WTC11 (cell line): ENCODE results near the gene GRB10. TPM values are rescaled to one million over a fixed set of nuclear protein-coding genes. Genes with fewer than 3 reads are reported as not detected.

ENCODE experiments used
- ATAC-seq: fragments of 200-7000 bp; cut with Tn5 transposase; 2 replicates; pipeline ENCODE4 v1.10.0; 2021; ENCODE audit warnings: mild to moderate bottlenecking, moderate library complexity
- CTCF ChIA-PET: fragments of 300-600 bp; sonication (Branson Sonifier 250); formaldehyde crosslinking; loops from one replicate; lab custom pipeline; 2021; ENCODE audit warnings: antibody characterized with exemption; lab: Charles Lee
- POLR2A ChIA-PET: fragments of 350-600 bp; sonication (Branson Sonifier 250); formaldehyde crosslinking; loops from one replicate; lab custom pipeline; 2021; ENCODE audit warnings: antibody characterized with exemption; lab: Charles Lee
- DNase-seq: peaks from one replicate; pipeline ENCODE4 v3.0.0; 2021; ENCODE audit warnings: low spot score
- H3K27ac Mint-ChIP-seq: 2 replicates; pipeline ENCODE4 v1.8.0; 2021; ENCODE audit warnings: mixed read lengths
- H3K27me3 Mint-ChIP-seq: 2 replicates; pipeline ENCODE4 v1.8.0; 2021; ENCODE audit warnings: low read depth, mild to moderate bottlenecking, moderate library complexity, mixed read lengths
- H3K36me3 Mint-ChIP-seq: 2 replicates; pipeline ENCODE4 v1.8.0; 2021; ENCODE audit warnings: mixed read lengths
- H3K4me1 Mint-ChIP-seq: 2 replicates; pipeline ENCODE4 v1.8.0; 2022; ENCODE audit warnings: mixed read lengths
- H3K4me3 Mint-ChIP-seq: 2 replicates; pipeline ENCODE4 v1.8.0; 2021; ENCODE audit warnings: mild to moderate bottlenecking, moderate library complexity, mixed read lengths
- H3K9me3 Mint-ChIP-seq: 2 replicates; pipeline ENCODE4 v1.8.0; 2021; ENCODE audit warnings: mixed read lengths
- CBFB ChIP-seq: sonication (generic); formaldehyde crosslinking; IDR thresholded peaks from 2 replicates; pipeline ENCODE4 v1.8.1; 2022; ENCODE audit warnings: mild to moderate bottlenecking, low read depth, missing genetic modification reagents
- ELF4 ChIP-seq: sonication (generic); formaldehyde crosslinking; IDR thresholded peaks from 2 replicates; pipeline ENCODE4 v1.8.1; 2022; ENCODE audit warnings: low read depth, mild to moderate bottlenecking, moderate library complexity, missing genetic modification reagents
- ESRRA ChIP-seq: sonication (generic); formaldehyde crosslinking; IDR thresholded peaks from 2 replicates; pipeline ENCODE4 v1.8.1; 2022; ENCODE audit warnings: mild to moderate bottlenecking, missing genetic modification reagents, borderline replicate concordance
- ETV6 ChIP-seq: sonication (generic); formaldehyde crosslinking; IDR thresholded peaks from 2 replicates; pipeline ENCODE4 v1.8.1; 2022; ENCODE audit warnings: mild to moderate bottlenecking, missing genetic modification reagents
- GABPB1 ChIP-seq: sonication (generic); formaldehyde crosslinking; IDR thresholded peaks from 2 replicates; pipeline ENCODE4 v1.8.1; 2023; ENCODE audit warnings: mild to moderate bottlenecking, missing genetic modification reagents
- GTF2I ChIP-seq: fragments of 250-450 bp; sonication (Bioruptor Pico); conservative IDR thresholded peaks from 2 replicates; pipeline ENCODE4 v1.4.0; 2021; ENCODE audit warnings: mild to moderate bottlenecking
- KAT7 ChIP-seq: sonication (generic); formaldehyde crosslinking; IDR thresholded peaks from 2 replicates; pipeline ENCODE4 v1.8.1; 2023; ENCODE audit warnings: missing genetic modification reagents, mild to moderate bottlenecking, borderline replicate concordance
- ZNF121 ChIP-seq: sonication (generic); formaldehyde crosslinking; IDR thresholded peaks from 2 replicates; pipeline ENCODE4 v1.8.0; 2023; ENCODE audit warnings: missing genetic modification reagents
- ZNF232 ChIP-seq: sonication (generic); formaldehyde crosslinking; IDR thresholded peaks from 2 replicates; pipeline ENCODE4 v1.8.0; 2022; ENCODE audit warnings: mild to moderate bottlenecking, missing genetic modification reagents
- ZNF317 ChIP-seq: sonication (generic); formaldehyde crosslinking; IDR thresholded peaks from 2 replicates; pipeline ENCODE4 v1.8.1; 2023; ENCODE audit warnings: low read depth, mild to moderate bottlenecking, moderate library complexity, missing genetic modification reagents, borderline replicate concordance
- ZNF396 ChIP-seq: fragments of 250-450 bp; sonication (Bioruptor Pico); IDR thresholded peaks from 2 replicates; pipeline ENCODE4 v1.8.0; 2021; ENCODE audit warnings: mild to moderate bottlenecking, moderate library complexity, borderline replicate concordance
- ZNF416 ChIP-seq: fragments of 250-450 bp; sonication (Bioruptor Pico); IDR thresholded peaks from 2 replicates; pipeline ENCODE4 v1.9.0; 2021; ENCODE audit warnings: mild to moderate bottlenecking, inconsistent platforms
- ZNF423 ChIP-seq: fragments of 250-450 bp; sonication (Bioruptor Pico); IDR thresholded peaks from 2 replicates; pipeline ENCODE4 v2.1.2; 2022; ENCODE audit warnings: mild to moderate bottlenecking, moderate library complexity
- total RNA-seq: library from RNA; stranded (reverse); gene quantifications from 3 replicates; pipeline ENCODE4 v1.2.3, GENCODE V29; 2021
- TF ChIP-seq, protein P1 (sequence below): fragments of 250-450 bp; sonication (Bioruptor Pico); IDR thresholded peaks from 2 replicates; pipeline ENCODE4 v2.1.2; 2022; ENCODE audit warnings: mild to moderate bottlenecking, moderate library complexity
- TF ChIP-seq, protein P2 (sequence below): fragments of 250-450 bp; sonication (Bioruptor Pico); conservative IDR thresholded peaks from 2 replicates; pipeline ENCODE4 v1.9.0; 2021; ENCODE audit warnings: mild to moderate bottlenecking
- TF ChIP-seq, protein P3 (sequence below): sonication (generic); formaldehyde crosslinking; IDR thresholded peaks from 2 replicates; pipeline ENCODE4 v1.8.0; 2022; ENCODE audit warnings: mild to moderate bottlenecking, missing genetic modification reagents
- TF ChIP-seq, protein P4 (sequence below): sonication (generic); formaldehyde crosslinking; IDR thresholded peaks from 2 replicates; pipeline ENCODE4 v1.8.1; 2023; ENCODE audit warnings: mild to moderate bottlenecking, missing genetic modification reagents
- TF ChIP-seq, protein P5 (sequence below): sonication (generic); formaldehyde crosslinking; IDR thresholded peaks from 2 replicates; pipeline ENCODE4 v1.8.1; 2022; ENCODE audit warnings: mild to moderate bottlenecking, missing genetic modification reagents, moderate library complexity, borderline replicate concordance
- TF ChIP-seq, protein P6 (sequence below): fragments of 250-450 bp; sonication (Bioruptor Pico); IDR thresholded peaks from 2 replicates; pipeline ENCODE4 v1.9.0; 2021; ENCODE audit warnings: mild to moderate bottlenecking, borderline replicate concordance

Gene GRB10
- total RNA-seq, 1 experiment from 2014 or later, result 103 TPM

DNA sequence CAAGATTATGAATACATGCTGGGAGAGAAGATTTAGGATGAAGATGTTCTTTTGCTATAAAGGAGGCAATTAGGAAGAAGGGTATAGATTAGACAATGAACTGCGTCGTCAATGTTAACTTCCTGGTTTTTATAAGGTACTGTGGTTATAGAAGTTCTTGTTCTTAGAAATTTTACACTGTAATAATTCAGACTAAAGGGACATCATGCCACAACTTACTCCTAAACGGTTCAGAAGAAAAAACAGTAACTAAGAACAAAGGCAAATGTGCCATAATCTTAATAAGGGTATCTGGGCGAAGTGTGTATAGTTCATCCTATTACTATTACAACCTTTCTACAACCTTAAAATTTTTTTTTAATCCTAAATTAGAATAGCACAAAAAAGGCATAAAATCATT, 186.2 kb downstream of the GRB10 start:
- Mint-ChIP-seq H3K9me3 (no peaks in the 10 kb centered on the region), H3K4me3 (no peak overlapping the region), H3K27ac (no peak overlapping the region), H3K27me3 (no peaks in the 10 kb centered on the region), H3K4me1 (no peaks in the 10 kb centered on the region), H3K36me3 (peaks cover 37% of the 10 kb centered on the region)
- ATAC-seq, result no peak
- CTCF ChIA-PET, result interaction anchor here (1.1 to 1.8 kb wide), 2 partner anchors 37 to 564 kb away, joined by 3 to 6 read pairs; no protein-coding TSS in a partner anchor
- POLR2A ChIA-PET, result no interaction called here
- TF ChIP-seq ZNF317, result no peak
- TF ChIP-seq, protein P1, sequence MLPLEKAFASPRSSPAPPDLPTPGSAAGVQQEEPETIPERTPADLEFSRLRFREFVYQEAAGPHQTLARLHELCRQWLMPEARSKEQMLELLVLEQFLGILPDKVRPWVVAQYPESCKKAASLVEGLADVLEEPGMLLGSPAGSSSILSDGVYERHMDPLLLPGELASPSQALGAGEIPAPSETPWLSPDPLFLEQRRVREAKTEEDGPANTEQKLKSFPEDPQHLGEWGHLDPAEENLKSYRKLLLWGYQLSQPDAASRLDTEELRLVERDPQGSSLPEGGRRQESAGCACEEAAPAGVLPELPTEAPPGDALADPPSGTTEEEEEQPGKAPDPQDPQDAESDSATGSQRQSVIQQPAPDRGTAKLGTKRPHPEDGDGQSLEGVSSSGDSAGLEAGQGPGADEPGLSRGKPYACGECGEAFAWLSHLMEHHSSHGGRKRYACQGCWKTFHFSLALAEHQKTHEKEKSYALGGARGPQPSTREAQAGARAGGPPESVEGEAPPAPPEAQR (CRISPR knock-in tag), result no peak
- no peak for TF ChIP-seq KAT7 (CRISPR knock-in tag)
- TF ChIP-seq, protein P2, sequence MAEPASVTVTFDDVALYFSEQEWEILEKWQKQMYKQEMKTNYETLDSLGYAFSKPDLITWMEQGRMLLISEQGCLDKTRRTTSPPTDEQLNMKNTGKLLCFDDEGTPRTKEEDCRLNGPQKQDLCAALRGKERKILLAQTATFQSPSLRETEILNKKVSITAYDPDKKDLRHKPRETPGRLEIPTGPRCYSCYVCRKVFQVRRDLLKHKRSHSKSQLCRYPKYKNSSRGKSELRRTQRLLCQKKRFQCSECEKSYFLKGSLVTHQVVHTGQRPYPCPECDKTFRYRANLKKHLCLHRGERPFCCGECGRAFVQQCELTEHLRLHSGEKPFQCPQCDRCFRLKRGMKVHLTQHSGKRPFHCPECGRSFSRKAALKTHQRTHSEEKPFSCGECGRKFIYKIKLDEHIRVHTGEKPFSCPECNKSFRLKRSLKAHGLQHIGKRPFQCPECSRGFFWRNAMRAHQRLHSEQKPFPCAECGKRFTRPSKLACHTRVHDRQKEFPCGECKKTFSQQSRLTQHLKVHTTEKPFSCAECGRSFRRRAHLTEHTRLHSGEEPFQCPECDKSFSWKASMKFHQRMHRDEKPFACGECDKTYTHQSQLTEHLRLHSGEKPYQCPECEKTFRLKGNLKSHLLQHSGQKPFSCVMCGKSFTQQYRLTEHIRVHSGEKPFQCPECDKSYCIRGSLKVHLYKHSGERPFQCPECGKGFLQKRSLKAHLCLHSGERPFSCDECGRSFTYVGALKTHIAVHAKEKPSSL (CRISPR knock-in tag), result no peak
- TF ChIP-seq ZNF232 (CRISPR knock-in tag), result no peak
- TF ChIP-seq, protein P3, sequence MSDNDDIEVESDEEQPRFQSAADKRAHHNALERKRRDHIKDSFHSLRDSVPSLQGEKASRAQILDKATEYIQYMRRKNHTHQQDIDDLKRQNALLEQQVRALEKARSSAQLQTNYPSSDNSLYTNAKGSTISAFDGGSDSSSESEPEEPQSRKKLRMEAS (CRISPR knock-in tag), result no peak
- TF ChIP-seq ZNF423 (CRISPR knock-in tag), result no peak
- TF ChIP-seq GABPB1 (CRISPR knock-in tag), result no peak
- no peak for TF ChIP-seq ESRRA (CRISPR knock-in tag)
- no peak for TF ChIP-seq ETV6 (CRISPR knock-in tag)
- TF ChIP-seq ZNF121, result no peak
- TF ChIP-seq GTF2I, result no peak
- no peak for TF ChIP-seq ZNF396 (CRISPR knock-in tag)
- no peak for TF ChIP-seq ZNF416 (CRISPR knock-in tag)
- no peak for TF ChIP-seq CBFB (CRISPR knock-in tag)
- TF ChIP-seq ELF4 (CRISPR knock-in tag), result no peak
- TF ChIP-seq, protein P4, sequence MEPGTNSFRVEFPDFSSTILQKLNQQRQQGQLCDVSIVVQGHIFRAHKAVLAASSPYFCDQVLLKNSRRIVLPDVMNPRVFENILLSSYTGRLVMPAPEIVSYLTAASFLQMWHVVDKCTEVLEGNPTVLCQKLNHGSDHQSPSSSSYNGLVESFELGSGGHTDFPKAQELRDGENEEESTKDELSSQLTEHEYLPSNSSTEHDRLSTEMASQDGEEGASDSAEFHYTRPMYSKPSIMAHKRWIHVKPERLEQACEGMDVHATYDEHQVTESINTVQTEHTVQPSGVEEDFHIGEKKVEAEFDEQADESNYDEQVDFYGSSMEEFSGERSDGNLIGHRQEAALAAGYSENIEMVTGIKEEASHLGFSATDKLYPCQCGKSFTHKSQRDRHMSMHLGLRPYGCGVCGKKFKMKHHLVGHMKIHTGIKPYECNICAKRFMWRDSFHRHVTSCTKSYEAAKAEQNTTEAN (CRISPR knock-in tag), result no peak
- TF ChIP-seq, protein P5, sequence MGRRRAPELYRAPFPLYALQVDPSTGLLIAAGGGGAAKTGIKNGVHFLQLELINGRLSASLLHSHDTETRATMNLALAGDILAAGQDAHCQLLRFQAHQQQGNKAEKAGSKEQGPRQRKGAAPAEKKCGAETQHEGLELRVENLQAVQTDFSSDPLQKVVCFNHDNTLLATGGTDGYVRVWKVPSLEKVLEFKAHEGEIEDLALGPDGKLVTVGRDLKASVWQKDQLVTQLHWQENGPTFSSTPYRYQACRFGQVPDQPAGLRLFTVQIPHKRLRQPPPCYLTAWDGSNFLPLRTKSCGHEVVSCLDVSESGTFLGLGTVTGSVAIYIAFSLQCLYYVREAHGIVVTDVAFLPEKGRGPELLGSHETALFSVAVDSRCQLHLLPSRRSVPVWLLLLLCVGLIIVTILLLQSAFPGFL (CRISPR knock-in tag), result no peak
- TF ChIP-seq, protein P6, sequence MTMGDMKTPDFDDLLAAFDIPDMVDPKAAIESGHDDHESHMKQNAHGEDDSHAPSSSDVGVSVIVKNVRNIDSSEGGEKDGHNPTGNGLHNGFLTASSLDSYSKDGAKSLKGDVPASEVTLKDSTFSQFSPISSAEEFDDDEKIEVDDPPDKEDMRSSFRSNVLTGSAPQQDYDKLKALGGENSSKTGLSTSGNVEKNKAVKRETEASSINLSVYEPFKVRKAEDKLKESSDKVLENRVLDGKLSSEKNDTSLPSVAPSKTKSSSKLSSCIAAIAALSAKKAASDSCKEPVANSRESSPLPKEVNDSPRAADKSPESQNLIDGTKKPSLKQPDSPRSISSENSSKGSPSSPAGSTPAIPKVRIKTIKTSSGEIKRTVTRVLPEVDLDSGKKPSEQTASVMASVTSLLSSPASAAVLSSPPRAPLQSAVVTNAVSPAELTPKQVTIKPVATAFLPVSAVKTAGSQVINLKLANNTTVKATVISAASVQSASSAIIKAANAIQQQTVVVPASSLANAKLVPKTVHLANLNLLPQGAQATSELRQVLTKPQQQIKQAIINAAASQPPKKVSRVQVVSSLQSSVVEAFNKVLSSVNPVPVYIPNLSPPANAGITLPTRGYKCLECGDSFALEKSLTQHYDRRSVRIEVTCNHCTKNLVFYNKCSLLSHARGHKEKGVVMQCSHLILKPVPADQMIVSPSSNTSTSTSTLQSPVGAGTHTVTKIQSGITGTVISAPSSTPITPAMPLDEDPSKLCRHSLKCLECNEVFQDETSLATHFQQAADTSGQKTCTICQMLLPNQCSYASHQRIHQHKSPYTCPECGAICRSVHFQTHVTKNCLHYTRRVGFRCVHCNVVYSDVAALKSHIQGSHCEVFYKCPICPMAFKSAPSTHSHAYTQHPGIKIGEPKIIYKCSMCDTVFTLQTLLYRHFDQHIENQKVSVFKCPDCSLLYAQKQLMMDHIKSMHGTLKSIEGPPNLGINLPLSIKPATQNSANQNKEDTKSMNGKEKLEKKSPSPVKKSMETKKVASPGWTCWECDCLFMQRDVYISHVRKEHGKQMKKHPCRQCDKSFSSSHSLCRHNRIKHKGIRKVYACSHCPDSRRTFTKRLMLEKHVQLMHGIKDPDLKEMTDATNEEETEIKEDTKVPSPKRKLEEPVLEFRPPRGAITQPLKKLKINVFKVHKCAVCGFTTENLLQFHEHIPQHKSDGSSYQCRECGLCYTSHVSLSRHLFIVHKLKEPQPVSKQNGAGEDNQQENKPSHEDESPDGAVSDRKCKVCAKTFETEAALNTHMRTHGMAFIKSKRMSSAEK (CRISPR knock-in tag), result no peak
- DNase-seq, result no peak
